Left hindlimb (tissue), 1 donor: Measurements from ENCODE around the gene XRCC4.
A peak's percentile ranks its signal among the peaks of the same experiment; 100 is the strongest.

ENCODE experiments used
- DNase-seq: peaks from one replicate; pipeline ENCODE4 v3.0.0-alpha.2; 2018

XRCC4 gene

DNA sequence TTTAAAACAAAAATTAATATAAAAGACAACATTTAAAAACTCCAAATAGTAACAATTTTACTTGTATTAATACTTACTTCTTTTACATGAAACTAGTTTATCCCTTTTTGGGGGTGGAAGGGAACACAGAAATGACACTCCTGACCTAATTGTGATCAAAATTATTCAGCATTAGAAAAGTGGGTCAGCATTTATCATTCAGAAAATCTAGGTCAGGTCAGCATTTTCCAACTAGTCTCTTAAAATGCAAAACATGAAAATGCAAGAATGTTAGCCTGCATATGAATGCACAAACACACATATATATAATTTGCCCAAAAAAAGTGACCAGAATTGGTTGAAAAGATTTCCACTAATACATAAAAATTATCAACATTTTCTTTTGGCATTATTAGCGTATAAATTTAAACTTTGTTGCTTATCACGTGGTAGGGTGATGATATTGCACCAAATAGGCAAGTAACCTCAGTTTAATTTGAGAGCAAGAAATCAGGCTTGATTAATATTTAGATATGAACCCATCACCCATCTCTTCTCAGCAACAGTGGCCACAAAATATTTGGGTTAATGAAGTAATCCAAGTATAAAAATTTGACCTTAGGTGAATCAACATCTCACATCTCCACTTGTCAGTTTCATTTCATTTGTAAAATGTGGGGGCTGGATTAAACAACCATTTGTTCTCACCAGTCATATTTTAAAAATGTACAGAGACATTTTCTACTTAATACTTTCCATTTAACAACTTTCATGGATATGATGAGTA, 5.9 kb upstream of the XRCC4 start:
- no peak for DNase-seq

GRCh38 chr5:83072966-83073365, 4.4 kb upstream of the XRCC4 start:
- DNase-seq: no peak

GRCh38 chr5:83077662-83078261, 415 bp downstream of the XRCC4 start:
- no peak for DNase-seq

DNA sequence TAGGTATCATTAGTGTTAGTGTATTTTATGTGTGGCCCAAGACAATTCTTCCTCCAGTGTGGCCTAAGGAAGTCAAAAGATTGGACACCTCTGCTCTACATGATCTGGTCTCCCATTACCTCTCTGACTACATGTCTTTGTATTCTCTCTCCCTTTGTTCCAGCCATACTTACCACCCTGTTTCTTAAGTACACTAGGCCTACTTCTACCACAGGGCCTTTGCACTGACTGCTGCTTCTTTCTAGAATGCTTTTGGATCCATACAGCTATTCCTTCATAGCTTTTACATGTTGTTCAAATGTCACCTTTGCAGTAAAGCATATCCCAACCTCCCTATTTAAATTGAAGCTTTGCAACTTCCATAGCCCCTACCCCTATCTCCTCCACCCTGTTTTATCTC, 5.4 kb downstream of the XRCC4 start:
- no peak for DNase-seq

- DNase-seq: no peak
Measured at GRCh38 chr5:83084336-83084735, 7.0 kb downstream of the XRCC4 start.

GRCh38 chr5:83085106-83085505, 7.8 kb downstream of the XRCC4 start:
- DNase-seq: no peak

DNA sequence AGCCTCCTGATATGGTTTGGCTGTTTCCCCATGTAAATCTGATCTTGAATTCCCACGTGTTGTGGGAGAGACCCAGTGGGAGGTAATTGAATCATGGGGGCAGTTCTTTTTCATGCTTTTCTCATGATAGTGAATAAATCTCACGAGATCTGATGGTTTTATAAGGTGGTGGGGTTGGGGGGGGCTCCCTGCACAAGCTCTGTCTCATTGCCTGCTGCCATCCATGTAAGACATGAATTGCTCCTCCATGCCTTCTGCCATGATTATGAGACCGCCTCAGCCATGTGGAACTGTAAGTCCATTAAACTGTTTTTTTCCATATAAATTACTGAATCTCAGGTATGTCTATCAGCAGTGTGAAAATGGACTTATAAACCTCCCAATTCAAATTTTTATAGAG, 12.8 kb downstream of the XRCC4 start:
- no peak for DNase-seq

DNA sequence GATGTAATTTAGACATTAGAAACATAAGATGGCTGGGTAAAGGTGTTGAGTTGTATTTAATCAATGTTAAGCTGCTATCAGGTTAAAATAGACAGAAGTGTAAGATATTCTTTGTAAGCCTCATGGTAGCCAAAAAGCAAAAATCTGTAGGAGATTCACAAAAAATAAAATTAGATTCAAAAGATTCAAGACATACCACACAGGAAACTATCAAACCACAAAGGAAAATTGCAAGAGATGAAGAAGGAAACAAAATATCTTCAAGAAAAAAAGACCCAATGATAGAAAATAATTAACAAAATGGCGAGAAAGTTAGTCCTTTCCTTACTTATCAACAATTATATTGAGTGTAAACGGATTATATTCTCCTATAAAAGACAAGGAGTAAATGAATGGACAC, 15.3 kb downstream of the XRCC4 start:
- DNase-seq: no peak

- DNase-seq: no peak
Measured at GRCh38 chr5:83093692-83094091, 16.3 kb downstream of the XRCC4 start.

DNA sequence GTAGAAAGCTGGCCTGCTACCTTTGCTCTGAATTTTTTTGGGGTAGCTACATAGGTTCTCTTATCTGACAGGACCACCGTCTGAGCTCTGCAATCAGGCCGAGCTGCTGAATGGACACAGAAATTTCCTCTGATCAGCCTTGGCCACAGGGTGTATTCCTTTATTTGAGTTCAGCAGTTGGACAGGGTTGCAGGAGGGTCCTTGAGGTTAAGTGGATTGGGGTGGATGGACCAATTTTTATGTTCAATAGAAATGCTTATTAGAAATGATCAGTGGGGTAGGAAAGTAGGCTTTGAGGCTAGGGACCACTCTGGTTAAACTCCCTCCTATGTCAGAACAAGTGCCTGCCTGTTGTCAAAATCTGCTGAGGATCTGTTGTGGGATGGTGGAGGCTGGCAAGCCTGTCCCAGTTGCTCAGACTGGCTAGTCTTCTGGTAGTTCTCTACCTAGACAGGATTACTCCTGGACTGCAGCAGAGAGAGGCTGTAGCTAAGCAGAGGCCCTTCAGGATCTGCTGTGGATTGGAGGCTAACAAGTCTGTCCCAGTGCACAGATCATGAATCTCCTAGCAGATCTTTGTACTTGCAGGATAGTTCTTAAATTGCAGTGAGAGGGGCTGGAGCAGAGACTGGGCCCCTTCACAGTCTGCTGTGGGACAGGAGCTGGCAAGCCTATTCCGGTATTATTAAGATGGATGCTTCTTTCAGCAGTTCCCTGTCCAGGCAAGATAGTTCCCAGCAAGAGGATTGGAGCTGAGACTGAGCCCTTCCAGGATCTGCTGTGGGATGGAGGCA, 18.0 kb downstream of the XRCC4 start:
- DNase-seq: no peak

DNA sequence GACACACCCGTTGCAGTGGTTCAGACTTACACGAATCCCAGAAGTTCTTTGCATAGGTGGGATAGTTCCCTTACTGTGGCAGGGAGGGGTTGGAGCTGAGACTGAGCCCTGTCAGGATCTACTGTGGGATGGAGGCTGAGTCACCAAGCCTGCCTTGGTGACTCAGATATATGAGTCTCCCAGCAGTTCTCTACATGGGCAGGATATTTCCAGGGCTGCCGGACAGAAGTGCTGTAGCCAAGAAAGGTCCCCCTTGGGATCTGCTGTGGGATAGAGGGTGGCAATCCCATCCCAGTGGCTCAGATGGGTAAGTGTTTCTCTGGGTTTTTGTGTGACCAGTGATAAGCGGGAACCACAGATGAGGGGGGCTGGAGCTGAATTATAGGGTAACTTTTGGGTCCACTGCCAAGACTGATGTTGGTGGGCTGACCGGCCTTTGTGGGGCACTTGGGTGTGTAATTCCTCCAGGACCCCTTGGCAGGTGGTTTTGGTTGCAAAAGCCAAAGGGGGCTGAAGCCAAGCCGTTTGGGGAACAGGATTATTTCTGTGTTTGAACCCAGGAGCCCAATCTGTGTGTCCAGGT, 18.7 kb downstream of the XRCC4 start:
- DNase-seq: peak; percentile 34

GRCh38 chr5:83096660-83097339, 19.5 kb downstream of the XRCC4 start:
- no peak for DNase-seq

DNA sequence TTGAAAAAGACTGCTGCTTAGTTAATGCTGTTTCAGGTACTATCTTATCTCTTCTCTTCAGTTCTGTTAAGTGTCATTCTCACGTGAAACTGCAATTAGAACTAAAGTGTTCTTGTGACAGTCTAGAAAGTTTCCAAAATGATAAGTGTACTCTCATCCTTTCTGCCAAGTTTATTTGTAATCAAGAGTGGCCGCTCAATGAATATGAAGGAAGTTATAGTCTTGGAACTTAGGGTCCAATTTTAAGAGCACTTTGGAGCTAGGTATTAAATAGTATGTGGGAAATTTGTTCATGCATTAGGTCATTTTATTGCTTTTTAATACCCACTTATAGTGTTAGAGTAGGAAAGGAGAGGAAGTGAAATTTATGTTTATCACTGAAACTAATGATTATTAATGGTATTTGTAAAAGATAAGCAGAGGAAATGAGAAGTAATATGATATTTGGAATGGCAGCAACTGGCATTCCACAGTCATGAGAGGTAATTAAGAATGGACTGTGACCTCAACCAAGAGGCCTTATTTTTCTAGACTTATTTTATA, 20.4 kb downstream of the XRCC4 start:
- no peak for DNase-seq

- DNase-seq: no peak
Measured at GRCh38 chr5:83099001-83099400, 21.7 kb downstream of the XRCC4 start.

- no peak for DNase-seq
Measured at GRCh38 chr5:83099445-83099844, 22.1 kb downstream of the XRCC4 start.

GRCh38 chr5:83101514-83101913, 24.2 kb downstream of the XRCC4 start:
- no peak for DNase-seq

DNA sequence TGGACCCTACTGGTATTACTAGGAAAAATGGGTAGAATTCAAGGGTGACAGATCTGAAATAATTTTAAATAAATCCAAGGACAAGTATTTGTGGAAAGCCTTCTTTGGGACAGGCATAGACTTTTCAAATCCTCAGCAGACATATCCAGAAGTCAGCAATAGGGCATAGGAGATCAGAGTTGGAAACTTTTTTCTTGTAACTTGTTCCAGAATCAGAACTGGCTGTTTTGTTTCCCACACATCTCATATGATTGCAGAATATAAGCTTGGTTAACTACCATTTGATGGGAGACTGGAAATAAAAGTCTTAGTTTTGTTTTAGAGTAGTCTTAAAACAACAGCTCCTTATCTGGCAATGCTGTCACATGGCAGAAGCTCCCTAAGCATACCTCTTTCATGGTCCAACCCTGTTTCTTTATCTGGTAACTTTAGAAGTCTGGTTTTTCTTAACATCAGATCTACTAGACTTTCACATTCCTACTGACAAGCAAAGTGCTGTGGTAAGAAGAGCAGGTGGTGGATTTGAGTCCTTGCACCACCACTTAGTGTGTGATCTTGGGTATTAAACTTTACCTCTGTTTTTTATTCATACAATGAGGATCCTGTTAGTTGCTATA, 25.1 kb downstream of the XRCC4 start:
- DNase-seq: no peak

DNA sequence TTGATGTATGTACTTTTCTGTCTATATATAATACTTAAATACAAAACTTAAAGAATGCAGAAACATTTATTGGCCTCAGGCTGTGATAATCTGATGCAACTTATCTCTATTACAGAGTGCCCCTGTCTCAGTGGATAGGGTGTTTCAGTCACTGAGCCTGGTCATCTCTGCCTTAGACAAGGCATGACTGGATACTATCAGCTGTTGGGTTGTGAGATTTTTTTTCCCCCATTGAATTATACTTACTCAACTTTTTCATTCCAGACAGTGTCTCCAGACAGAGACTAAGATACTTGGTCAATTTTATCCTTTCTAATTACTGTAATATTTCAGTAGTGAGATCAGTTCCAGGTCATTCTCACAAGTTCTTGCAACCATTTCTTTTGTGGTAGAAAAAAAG, 26.7 kb downstream of the XRCC4 start:
- no peak for DNase-seq

- no peak for DNase-seq
Measured at GRCh38 chr5:83107692-83108420, 30.5 kb downstream of the XRCC4 start.

DNA sequence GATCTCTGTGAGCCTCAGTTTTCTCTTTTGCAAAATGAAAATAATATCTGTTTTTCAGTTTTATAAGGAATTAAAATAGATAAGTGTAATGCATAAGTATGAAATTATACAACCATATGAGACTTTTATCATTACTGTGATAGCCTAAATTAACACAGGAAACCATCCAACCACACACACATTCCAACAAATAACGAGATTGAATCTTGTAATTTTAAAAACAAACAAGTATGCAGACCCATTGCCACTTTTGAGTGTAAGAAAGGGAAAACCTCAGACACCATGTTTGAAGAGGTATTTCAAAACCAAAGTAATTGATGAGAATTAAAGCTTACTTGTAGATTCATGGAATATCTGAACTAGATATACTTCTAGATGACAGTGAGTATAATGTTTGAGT, 32.0 kb downstream of the XRCC4 start:
- no peak for DNase-seq

DNA sequence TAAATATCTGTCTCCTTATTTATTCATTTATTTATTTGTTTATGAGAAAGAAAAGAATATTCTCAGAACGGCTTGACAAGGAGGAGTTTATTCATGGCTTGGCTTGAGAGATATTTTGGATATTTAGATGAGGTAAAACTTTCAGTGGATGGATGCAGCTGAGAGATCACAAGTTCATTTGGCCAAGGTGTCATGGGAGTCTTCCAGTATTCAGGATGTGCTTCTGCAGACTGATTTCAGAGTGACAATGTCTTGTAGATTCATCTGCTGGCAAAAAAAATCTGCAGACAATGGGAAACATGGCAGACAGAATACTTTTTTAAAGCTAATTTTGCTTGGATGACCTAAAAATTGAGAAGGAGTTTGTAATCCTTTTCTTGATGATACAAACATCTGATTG, 38.5 kb downstream of the XRCC4 start:
- DNase-seq: no peak

DNA sequence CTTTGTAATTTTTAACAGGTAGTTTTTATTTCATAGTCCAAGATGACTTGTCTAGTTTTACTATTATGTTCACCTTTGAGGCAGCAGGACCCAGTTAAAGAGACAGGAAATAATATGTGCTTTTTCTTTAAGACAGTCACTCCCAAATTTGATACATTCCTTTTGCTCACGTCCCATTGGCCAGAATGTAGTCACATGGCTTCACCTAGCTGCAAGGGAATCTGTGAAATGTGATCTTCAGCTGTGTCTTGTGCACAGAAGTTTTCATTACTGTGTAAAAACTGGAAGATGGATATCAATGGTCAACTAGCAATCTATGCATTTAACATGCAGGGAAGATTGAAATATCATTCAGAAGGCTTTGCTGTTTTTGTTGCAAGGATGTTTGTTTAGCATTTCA, 41.1 kb downstream of the XRCC4 start:
- DNase-seq: no peak
